Activated CD4-positive, alpha-beta T cell treated with anti-CD3 and anti-CD28 coated beads, Interleukin-2, amount 50 U/mL, for 24 hours (primary cell): ENCODE measurements around the gene GPR139.

Experiments
- DNase-seq, 2 donors: peaks; one replicate each; pipeline ENCODE4 v3.0.0-alpha.2; 2020; ENCODE audit warnings: low read depth in 1 of 2, low spot score in 1 of 2

GPR139 gene

DNA sequence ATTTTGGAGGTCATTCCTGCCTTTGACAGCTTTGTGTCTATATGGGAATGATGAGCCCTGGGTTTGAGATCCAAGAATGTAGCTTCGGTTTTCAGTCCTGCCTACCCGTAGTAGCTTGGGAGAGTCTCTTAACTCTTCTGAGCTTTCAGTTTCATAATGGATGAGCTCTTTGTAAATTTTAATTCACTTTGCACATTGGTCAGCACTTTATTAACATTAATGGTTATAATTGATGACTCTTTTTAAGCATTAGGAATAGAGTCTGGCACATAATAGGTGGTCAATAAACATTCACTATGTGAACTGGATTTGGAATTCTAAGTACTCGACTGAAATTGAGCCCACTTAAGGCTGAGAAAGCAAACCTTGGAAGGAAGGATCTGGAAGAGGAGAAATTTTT, 17.3 kb downstream of the GPR139 start:
- DNase-seq: no peak

DNA sequence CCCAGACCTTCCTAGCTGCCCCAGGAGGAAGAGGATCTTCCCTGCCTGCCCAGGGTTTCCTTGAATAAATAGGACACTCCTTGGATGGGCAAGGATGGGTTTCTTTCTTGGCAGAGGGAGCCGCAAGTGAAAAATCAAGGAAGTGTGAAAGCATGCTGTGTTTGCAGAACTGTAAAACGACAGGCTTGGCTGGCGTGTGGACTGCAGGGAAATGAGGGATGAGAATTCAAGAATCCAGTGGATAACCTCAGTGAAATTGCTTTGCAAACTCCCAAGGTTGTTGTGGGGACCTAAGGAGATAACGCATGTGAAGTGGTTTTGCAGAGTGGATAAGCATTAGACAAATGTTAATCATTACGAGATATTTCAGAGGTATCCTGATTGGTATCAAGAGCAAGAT, 20.4 kb downstream of the GPR139 start:
- no peak for DNase-seq

DNA sequence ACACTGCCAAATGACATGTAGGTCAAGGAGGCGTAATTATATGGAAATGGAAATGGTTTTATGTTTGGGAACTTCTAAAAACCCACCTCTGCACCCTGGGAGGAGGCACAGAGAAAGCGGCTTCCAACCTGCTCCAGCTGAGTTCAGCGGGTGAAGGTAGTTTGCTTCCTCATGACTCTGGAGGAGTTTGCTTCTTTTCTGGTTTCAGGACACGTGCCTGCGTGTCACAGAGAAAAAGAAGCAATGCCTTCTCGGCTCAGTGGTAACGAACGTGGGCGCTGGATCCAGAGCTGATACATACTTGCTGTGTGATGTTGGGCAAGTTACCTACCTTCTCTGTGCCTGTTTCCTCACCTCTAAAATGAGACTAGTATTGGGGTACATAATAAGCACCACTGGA, 22.1 kb downstream of the GPR139 start:
- no peak for DNase-seq

DNA sequence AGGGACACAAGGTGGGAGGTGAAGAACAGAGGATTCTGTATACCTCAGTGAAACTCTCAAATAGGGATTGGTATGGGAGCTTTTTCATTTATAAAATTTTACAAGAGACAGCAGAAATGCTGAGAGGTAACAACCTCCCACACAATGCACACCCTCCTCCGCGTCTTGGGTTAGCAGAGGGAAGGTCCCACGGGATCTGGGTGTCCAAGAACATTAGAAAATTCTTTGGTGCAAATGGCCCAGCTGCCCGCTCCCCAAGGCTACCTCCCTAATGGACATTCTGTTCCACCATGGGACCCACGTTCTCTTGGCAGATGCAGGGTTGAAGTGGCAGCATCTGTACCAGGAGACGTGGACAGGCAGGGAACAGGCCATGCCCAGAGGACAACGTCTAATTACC, 22.5 kb downstream of the GPR139 start:
- DNase-seq: no peak

- no peak for DNase-seq
These were observed 23.9 kb downstream of the GPR139 start for GRCh38 chr16:20049831-20050230.

GRCh38 chr16:20045886-20046285, 27.8 kb downstream of the GPR139 start:
- no peak for DNase-seq

DNA sequence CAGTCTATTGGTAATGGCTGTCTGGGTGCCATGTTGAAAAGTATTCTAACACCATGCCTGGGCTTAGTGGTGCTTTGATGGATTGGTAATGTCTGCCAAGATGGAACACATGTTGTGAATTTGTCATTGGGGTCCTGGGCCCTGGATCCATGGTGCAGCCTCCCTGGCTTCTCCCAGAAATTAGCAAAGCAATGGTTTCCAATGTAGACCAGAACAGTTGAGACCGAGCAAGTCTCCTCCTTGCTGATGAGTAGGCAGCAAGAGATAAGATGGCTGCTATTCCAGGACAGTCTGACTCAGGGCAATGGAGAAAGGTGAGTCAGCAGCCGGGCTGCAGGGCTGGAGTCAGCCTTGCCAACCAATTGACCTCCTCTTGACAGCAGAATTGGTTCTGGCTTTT, 30.8 kb downstream of the GPR139 start:
- no peak for DNase-seq

- no peak for DNase-seq
These were observed 31.6 kb downstream of the GPR139 start for GRCh38 chr16:20041924-20042596.

DNA sequence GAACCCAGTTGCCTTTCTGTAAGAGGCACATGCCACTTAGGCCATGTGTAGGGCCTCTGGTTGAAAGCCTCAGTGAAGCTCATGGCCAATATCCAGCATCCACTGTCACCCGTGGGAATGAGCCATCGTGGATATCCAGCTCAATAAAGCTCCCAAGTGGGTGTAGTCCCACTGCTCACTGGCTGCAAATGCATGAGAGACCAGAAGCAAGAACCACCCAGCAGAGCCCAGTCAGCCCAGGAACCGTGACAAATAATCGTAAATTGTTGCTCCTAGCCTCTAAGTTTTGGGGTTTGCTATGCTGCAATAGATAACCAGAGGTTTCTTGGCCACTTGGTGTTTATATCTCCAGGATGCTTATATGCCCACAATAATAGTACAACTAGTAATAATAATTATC, 33.7 kb downstream of the GPR139 start:
- no peak for DNase-seq

DNA sequence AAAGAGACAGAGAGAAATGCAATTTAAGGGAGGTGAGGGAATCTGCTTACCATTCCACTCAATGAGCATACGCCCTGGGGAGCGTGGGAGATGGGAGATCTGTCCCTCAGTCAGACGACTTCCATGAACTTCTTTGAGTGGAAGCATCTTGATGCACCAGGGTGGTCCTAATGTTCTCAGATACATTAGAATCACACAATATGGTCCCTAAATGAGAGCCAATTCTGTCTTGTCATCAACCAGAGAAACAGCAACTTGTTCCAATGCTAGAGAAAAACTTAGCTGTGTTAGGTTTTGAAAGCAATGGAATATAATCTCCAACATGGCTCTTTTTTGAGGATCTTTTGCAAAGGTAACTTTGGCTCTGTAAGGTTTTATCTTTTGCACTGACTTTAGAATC, 44.1 kb downstream of the GPR139 start:
- DNase-seq: no peak

- no peak for DNase-seq
These were observed 47.2 kb downstream of the GPR139 start for GRCh38 chr16:20026361-20027072.

GRCh38 chr16:20023190-20023589, 50.5 kb downstream of the GPR139 start:
- DNase-seq: no peak

DNA sequence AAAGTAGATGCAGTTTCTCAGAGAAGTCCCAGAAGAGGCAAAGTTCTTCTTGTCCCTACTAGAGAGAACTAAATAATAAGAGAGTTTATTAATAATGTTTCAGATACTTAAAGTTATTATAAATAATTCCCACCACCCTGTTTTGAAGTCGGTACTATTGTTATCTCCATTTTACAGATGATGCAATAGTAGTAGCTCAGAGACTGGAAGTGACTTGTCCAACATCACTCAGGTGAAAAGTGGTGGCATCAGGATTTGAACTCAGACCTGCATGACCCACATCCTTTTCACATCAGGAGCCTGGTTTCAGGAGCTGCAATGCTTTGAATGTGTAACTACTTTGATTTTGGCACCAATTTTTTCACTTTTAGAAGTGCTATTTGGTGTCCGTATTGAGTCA, 52.7 kb downstream of the GPR139 start:
- no peak for DNase-seq

DNA sequence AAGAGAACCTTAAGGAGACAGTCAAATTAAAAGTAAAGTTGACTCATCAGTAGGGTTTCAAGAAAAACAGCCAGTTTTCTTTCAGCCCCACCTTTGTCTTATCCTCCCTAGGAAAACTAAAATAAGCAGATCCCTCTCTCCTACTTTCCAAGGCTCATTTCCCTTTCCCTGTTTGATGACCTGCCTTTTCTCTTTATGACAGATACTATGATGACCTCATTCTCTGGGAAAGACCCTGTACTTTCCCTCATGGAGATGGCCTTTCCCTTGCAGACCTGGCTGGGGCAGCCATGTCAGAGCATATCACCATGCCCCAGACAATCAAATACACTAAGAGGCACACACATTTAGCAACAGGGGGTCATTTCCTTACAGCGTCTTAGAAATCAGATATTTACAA, 53.6 kb downstream of the GPR139 start:
- DNase-seq: no peak

GRCh38 chr16:20016234-20016633, 57.5 kb downstream of the GPR139 start:
- DNase-seq: no peak

DNA sequence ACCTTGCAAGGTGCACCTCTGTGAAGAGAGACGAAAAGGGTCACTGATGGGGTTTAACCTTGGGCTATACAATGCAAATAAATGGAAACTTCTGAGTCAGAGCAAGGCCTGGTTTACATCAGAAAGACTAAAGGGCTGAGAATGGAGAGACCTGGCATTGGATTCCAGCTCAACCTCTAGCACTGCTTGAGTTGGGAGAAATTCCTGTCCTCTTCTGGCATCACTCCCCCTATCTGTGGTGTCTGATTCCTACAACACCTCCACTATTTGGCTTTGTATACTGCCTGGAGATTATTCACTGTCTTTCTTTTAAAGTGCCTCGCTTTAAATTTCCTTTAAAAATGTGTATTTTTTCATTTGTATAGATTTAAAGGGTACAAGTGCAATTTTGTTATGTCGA, 68.8 kb downstream of the GPR139 start:
- DNase-seq: no peak

DNA sequence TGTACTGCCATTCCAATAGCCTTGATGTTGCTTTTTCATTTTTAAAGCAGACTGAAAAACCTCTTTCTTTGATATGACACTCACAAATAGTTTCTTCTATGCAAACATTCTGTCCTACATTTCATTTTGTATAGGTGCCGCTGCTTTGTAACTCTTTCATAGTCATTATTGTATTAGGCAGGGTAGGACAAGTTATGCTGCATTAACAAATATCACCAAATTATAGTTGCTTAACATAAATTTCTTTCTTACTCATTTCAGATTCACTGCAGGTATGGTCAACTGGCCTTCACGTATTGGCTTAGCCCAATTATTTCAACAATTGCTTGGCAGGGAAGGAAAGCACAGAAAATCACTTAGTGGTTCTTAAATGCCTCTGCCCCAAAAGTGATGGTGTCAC, 70.8 kb downstream of the GPR139 start:
- no peak for DNase-seq

DNA sequence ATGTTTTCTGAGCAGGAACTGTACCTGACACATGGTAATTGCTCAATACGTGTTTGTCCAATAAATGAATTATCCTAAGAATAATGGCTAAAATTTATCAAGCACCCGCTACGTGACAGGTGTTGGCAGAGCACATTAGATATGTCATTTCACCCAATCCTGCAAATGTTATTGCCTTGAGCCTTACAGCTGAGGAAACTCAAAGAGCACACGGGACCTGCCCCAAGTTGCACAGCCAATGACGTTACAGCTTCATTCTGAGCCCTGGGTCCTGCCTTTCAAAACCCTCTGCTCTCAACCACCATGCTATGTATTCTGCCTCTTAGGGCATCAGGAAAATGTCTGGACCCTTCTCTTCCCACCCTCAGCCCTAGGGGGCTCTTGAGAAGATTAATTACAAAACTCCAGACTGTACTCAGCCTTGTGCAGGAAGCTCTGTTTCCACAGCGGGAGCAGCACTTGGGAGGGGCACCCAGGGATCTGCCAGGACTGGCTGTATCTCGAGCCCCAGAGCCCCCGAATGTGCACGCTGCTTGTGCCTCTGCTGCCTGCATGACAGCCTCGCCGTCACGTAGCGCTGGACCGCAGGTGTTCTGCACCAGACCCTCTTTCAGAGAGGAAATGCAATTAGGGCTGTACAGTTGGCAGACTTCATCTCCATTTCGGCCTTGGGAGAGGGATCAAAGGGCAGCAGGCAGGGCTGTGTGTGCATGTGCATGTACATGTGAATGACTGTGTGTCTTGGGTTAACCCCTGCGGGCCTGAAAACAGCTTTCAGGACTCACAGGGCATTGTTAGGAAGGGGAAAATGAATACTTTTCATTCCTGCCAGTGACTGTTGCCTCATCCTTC, 71.6 kb downstream of the GPR139 start:
- no peak for DNase-seq

DNA sequence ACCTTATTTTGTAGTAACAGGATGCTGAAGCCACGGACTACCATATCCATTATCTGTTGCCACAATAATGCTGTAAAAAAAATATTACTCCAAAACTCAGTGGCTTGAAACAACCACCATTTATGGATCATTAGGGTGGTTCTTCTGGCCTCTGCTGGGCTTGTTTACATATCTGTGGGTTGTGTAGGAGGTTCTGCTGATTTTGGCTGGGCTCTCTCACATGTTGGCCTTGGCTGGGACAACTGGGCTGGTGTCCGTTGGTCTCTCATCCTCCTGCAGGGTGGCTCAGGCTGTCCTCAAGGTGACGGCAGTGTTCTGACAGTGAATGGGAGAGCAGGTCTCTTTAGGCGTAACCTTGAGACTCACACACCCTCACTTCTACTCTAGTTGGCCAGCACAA, 76.0 kb downstream of the GPR139 start:
- no peak for DNase-seq

DNA sequence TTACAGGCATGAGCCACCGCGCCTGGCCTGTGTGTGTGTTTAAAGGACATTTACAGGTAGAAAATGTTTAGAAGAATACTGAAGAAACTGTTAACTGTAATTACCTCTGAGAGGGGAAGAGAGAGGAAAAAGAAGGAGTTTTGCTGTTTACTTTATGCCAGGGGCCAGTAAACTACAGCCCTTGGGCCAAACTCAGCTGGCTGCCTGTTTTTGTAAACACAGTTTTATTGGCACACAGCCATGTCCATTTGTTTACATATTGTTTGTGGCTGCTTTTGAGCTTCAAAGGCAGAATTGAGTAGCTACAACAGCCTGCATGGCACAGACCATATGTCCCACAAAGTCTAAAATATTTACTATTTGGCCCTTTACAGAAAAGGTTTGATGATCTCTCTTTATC, 76.4 kb downstream of the GPR139 start:
- no peak for DNase-seq

- no peak for DNase-seq
These were observed 79.1 kb downstream of the GPR139 start for GRCh38 chr16:19994466-19995170.

GRCh38 chr16:19991614-19992013, 82.1 kb downstream of the GPR139 start:
- DNase-seq: no peak
